ENCODE measurements around the gene SCARB2. TPM values are rescaled to one million over a fixed set of nuclear protein-coding genes. Genes with fewer than 3 reads are reported as not detected.

Gene SCARB2
- total and polyA plus RNA-seq, 7 donors = 29.4 to 160 (median 119) TPM

- DNase-seq = no peak
- intact Hi-C loops (cut with DNase I) = no loop called here
- no peaks in the 10 kb centered on the region for H3K9me3 ChIP-seq
- WGBS, 2 donors = 73 to 96% methylated on average over 6 of the region's 6 CpGs
- H3K27ac ChIP-seq = no peak overlapping the region
- no peaks in the 10 kb centered on the region for H3K27me3 ChIP-seq
- H3K36me3 ChIP-seq = no peaks in the 10 kb centered on the region
- no peak for TF ChIP-seq POLR2A (IDR thresholded peaks at IDR 0.05)
- TF ChIP-seq, protein P1, sequence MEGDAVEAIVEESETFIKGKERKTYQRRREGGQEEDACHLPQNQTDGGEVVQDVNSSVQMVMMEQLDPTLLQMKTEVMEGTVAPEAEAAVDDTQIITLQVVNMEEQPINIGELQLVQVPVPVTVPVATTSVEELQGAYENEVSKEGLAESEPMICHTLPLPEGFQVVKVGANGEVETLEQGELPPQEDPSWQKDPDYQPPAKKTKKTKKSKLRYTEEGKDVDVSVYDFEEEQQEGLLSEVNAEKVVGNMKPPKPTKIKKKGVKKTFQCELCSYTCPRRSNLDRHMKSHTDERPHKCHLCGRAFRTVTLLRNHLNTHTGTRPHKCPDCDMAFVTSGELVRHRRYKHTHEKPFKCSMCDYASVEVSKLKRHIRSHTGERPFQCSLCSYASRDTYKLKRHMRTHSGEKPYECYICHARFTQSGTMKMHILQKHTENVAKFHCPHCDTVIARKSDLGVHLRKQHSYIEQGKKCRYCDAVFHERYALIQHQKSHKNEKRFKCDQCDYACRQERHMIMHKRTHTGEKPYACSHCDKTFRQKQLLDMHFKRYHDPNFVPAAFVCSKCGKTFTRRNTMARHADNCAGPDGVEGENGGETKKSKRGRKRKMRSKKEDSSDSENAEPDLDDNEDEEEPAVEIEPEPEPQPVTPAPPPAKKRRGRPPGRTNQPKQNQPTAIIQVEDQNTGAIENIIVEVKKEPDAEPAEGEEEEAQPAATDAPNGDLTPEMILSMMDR (IDR thresholded peaks at IDR 0.05) = no peak
- H3K4me1 ChIP-seq = peaks cover 0 to 11% (median 5%) of the 10 kb centered on the region in 4 donors
- H3K4me3 ChIP-seq = no peak overlapping the region
These were observed 42.4 kb upstream of the SCARB2 start for GRCh38 chr4:76256032-76256431.

GRCh38 chr4:76253511-76253910 lies 39.9 kb upstream of the SCARB2 start:
- no peak for TF ChIP-seq POLR2A (IDR thresholded peaks at IDR 0.05)
- TF ChIP-seq POLR2AphosphoS5 (IDR thresholded peaks at IDR 0.05) = no peak
- TF ChIP-seq EP300 (IDR thresholded peaks at IDR 0.05) = no peak
- intact Hi-C loops (cut with DNase I) = loop anchor here (1.0 to 5.0 kb wide), 2 partner anchors 41 to 70 kb away; partner anchors contain the start of gene SCARB2
- Histone ChIP-seq H3K36me3 (no peaks in the 10 kb centered on the region), H3K9me3 (no peaks in the 10 kb centered on the region), H3K27ac (no peak overlapping the region), H3K4me3 (no peak overlapping the region), H3K27me3 (no peaks in the 10 kb centered on the region), H3K4me1 (peaks cover 0 to 16% (median 7%) of the 10 kb centered on the region in 4 donors)
- 83 to 84% methylated on average over 6 of the region's 6 CpGs for WGBS, 2 donors
- DNase-seq = no peak

- peak overlapping the region in 1 of 4 donors; percentile 46 for H3K27ac ChIP-seq
- 86 to 88% methylated on average over 8 of the region's 8 CpGs for WGBS, 2 donors
- no peaks in the 10 kb centered on the region for H3K9me3 ChIP-seq
- no peak for TF ChIP-seq EP300 (IDR thresholded peaks at IDR 0.05)
- TF ChIP-seq POLR2AphosphoS5 (IDR thresholded peaks at IDR 0.05) = no peak
- TF ChIP-seq POLR2A (IDR thresholded peaks at IDR 0.05) = no peak
- TF ChIP-seq, protein P1 (IDR thresholded peaks at IDR 0.05) = no peak
- H3K4me3 ChIP-seq = peak overlapping the region; percentile 45 to 81 (median 56)
- intact Hi-C loops (cut with DNase I) = loop anchor here (5.0 kb wide), 1 partner anchor 40 kb away; the partner anchor contains the start of gene SCARB2
- peaks cover 0 to 16% (median 7%) of the 10 kb centered on the region in 4 donors for H3K4me1 ChIP-seq
- DNase-seq = no peak
- H3K27me3 ChIP-seq = no peaks in the 10 kb centered on the region
- H3K36me3 ChIP-seq = no peaks in the 10 kb centered on the region
These were observed 38.6 kb upstream of the SCARB2 start for GRCh38 chr4:76252271-76252653.

DNA sequence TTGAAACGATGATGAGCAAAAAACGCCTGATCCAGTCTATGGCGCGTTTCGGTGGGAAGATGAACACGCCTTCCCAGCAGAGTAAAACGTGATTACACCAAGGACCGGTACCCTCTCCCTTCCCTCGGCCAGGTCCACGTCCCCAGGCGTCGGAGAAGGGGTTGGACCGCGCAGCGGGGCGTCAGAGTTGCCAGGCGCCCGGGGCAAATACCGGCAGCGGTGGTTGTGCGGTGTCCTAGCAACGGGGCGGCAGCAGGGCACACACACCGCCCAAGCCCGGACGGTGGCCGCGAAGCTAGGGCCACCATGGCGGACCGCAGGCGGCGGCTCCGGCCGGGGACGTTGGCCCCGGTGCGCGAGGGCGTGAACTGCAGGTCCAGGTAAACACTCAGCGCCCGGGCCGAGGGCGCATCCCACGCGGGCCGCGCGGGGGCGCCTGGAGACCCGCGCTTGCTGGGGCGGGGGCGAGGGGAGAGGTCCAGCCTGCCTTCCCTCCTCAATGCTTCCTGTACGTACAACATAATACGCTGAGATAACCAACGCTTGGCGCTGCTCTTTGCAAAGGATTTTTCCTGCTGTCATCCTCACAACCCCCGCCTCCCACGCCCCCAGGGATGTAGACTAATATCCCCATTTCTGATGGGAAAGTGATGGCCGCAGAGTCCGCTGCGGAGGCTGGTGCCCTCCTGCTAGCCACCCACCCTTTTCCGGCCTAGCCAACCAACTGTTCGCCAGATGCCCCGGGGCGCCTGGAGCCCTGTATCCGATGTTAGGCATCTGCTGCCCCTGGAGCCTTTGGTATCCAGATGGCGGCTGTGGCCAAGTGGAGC lies 38.0 kb upstream of the SCARB2 start, which contains the start of gene FAM47E:
FAM47E (plus strand) TSS at position 281 of the 830 bp plus-strand sequence; CDS start at position 307, 26 bp downstream.
- 10 to 14% methylated on average over 68 of the region's 68 CpGs for WGBS, 2 donors

More for the DNA sequence above, 38.0 kb upstream of the SCARB2 start, which contains the start of gene FAM47E:
- peaks cover 0 to 16% (median 7%) of the 10 kb centered on the region in 4 donors for H3K4me1 ChIP-seq
- H3K36me3 ChIP-seq = no peaks in the 10 kb centered on the region
- no peaks in the 10 kb centered on the region for H3K27me3 ChIP-seq
- intact Hi-C loops (cut with DNase I) = loop anchor here (2.0 to 5.0 kb wide), 3 partner anchors 39 to 71 kb away; partner anchors contain the start of genes SCARB2 and STBD1
- peak within 1 kb of the TSS; percentile 10 to 46 (median 18) for H3K27ac ChIP-seq
- H3K4me3 ChIP-seq = peak within 1 kb of the TSS; percentile 45 to 81 (median 56)
- TF ChIP-seq POLR2AphosphoS5 (IDR thresholded peaks at IDR 0.05) (peak in 2 of 4 donors; percentile 57 to 60), EP300 (IDR thresholded peaks at IDR 0.05) (no peak)
- TF ChIP-seq, protein P1 (IDR thresholded peaks at IDR 0.05) = peak in 1 of 4 experiments; percentile 37
- no peaks in the 10 kb centered on the region for H3K9me3 ChIP-seq
- peak; percentile 88 for DNase-seq

All from sigmoid colon (tissue), 7 donors.